Tibial nerve (tissue), 4 donors: ENCODE data around the gene SLC44A5. TPM values are rescaled to one million over a fixed set of nuclear protein-coding genes. Genes with fewer than 3 reads are reported as not detected.

Experiments used
- DNase-seq, 2 donors: peaks; one replicate each; pipeline ENCODE4 v3.0.0-alpha.2; 2019; ENCODE audit warnings: low spot score in 2 of 2
- H3K27ac ChIP-seq, 4 donors: fragments of 200-600 bp; sonication (generic) in 3 of 4; one replicate each; pipeline ENCODE4 v1.5.1; 2017 to 2019; ENCODE audit warnings: mild to moderate bottlenecking in 1 of 4
- H3K27me3 ChIP-seq, 2 donors: fragments of 200-600 bp; sonication (generic) in 1 of 2; one replicate each; pipeline versions ENCODE4 v1.5.1 to v1.6.0; 2017 to 2019
- H3K36me3 ChIP-seq, 3 donors: fragments of 200-600 bp; sonication (generic); one replicate each; pipeline ENCODE4 v1.5.1; 2018 to 2019
- H3K4me1 ChIP-seq, 4 donors: fragments of 200-600 bp; sonication (generic) in 3 of 4; one replicate each; pipeline ENCODE4 v1.5.1; 2017 to 2019
- H3K4me3 ChIP-seq, 4 donors: fragments of 200-600 bp; sonication (generic) in 3 of 4; one replicate each; pipeline ENCODE4 v1.5.1; 2017 to 2019; ENCODE audit warnings: mild to moderate bottlenecking in 1 of 4, moderate library complexity in 1 of 4
- H3K9me3 ChIP-seq, 4 donors: fragments of 200-600 bp; sonication (generic) in 3 of 4; one replicate each; pipeline ENCODE4 v1.5.1; 2017 to 2019
- CTCF ChIP-seq, 5 experiments: fragments of 200-600 bp in 3 of 5; fragments of 450-650 bp in 2 of 5; sonication (generic) in 3 of 5; IDR thresholded peaks; one replicate each; pipeline ENCODE4 v1.5.1; 2016 to 2019; ENCODE audit warnings: antibody characterized with exemption in 5 of 5, mild to moderate bottlenecking in 3 of 5, moderate library complexity in 2 of 5
- EP300 ChIP-seq, 2 donors: sonication (generic); formaldehyde crosslinking; IDR thresholded peaks; one replicate each; pipeline ENCODE4 v1.6.1; 2017; ENCODE audit warnings: antibody characterized with exemption in 2 of 2, mild to moderate bottlenecking in 1 of 2
- POLR2A ChIP-seq, 2 donors: fragments of 450-650 bp; IDR thresholded peaks; one replicate each; pipeline ENCODE4 v1.6.1; 2017; ENCODE audit warnings: antibody characterized with exemption in 2 of 2, mild to moderate bottlenecking in 2 of 2, moderate library complexity in 2 of 2
- WGBS, 2 donors: methylation state at CpG; one replicate each; pipeline ENCODE4 v1.1.5; 2018; 5-methylcytosine and 5-hydroxymethylcytosine counted together
- small RNA-seq: library from RNA; depleted of rRNA; stranded (forward); fragments of <200 nt; gene quantifications from one replicate; pipeline ENCODE3, GENCODE V24; 2016
- total RNA-seq, 4 donors: library from RNA; depleted of rRNA; stranded (reverse); fragments of >200 nt; gene quantifications; one replicate each; pipeline ENCODE4 v1.1.0, GENCODE V29; 2016

SLC44A5 gene
- total RNA-seq, 4 donors from 2014 or later = 0.21 TPM; not detected in 3

- no peak for TF ChIP-seq POLR2A (IDR thresholded peaks at IDR 0.05)
- no peak for TF ChIP-seq CTCF (IDR thresholded peaks at IDR 0.05)
- no peak for TF ChIP-seq EP300 (IDR thresholded peaks at IDR 0.05)
- no peaks in the 10 kb centered on the region for H3K36me3 ChIP-seq
- 82 to 91% methylated on average over 4 of the region's 4 CpGs for WGBS, 2 donors
- H3K4me3 ChIP-seq = no peak overlapping the region
- no peak for DNase-seq
- H3K27me3 ChIP-seq = no peaks in the 10 kb centered on the region
- no peaks in the 10 kb centered on the region for H3K9me3 ChIP-seq
- H3K4me1 ChIP-seq = no peaks in the 10 kb centered on the region
- no peak overlapping the region for H3K27ac ChIP-seq
These were observed 444.1 kb downstream of the SLC44A5 start for GRCh38 chr1:75166821-75167220.

- no peaks in the 10 kb centered on the region for H3K27me3 ChIP-seq
- TF ChIP-seq EP300 (IDR thresholded peaks at IDR 0.05) (no peak), CTCF (IDR thresholded peaks at IDR 0.05) (no peak), POLR2A (IDR thresholded peaks at IDR 0.05) (no peak)
These were observed 445.6 kb downstream of the SLC44A5 start for GRCh38 chr1:75165264-75165663.

GRCh38 chr1:75159154-75159553 lies 451.8 kb downstream of the SLC44A5 start:
- Histone ChIP-seq H3K27ac (no peak overlapping the region), H3K4me1 (no peaks in the 10 kb centered on the region), H3K9me3 (no peaks in the 10 kb centered on the region), H3K36me3 (no peaks in the 10 kb centered on the region), H3K27me3 (no peaks in the 10 kb centered on the region), H3K4me3 (no peak overlapping the region)
- no peak for DNase-seq
- no peak for TF ChIP-seq CTCF (IDR thresholded peaks at IDR 0.05)
- no peak for TF ChIP-seq POLR2A (IDR thresholded peaks at IDR 0.05)
- TF ChIP-seq EP300 (IDR thresholded peaks at IDR 0.05) = no peak
- WGBS, 2 donors = 91% methylated on average over 3 of the region's 3 CpGs

More at GRCh38 chr1:75165264-75165663, 445.6 kb downstream of the SLC44A5 start:
- H3K4me1 ChIP-seq = no peaks in the 10 kb centered on the region
- no peak for DNase-seq
- no peaks in the 10 kb centered on the region for H3K9me3 ChIP-seq
- no peak overlapping the region for H3K27ac ChIP-seq
- H3K4me3 ChIP-seq = no peak overlapping the region
- no peaks in the 10 kb centered on the region for H3K36me3 ChIP-seq

Small RNA genes lying within 50 kb of the gene (small RNA-seq; reads per million reads assigned to genes)
- gene RNU6-503P (not detected), gene RNU6-622P (not detected)

Other genes starting within 250 kb of the SLC44A5 start
- gene ACADM, start 113.6 kb upstream of the SLC44A5 start, total RNA-seq = 10 to 100 TPM; 22.9 to 51.1 (median 41.2) TPM
- gene RABGGTB, start 175.1 kb upstream of the SLC44A5 start, total RNA-seq = 10 to 100 TPM; 42.2 to 56.3 (median 50.9) TPM
- gene MSH4, start 185.8 kb upstream of the SLC44A5 start, total RNA-seq = 1 to 10 TPM in 1 of 4 donors, under 1 TPM in 3; 0.44 to 2.7 (median 0.79) TPM